H1 (cell line): ENCODE data around the gene ATP4A. TPM values are rescaled to one million over a fixed set of nuclear protein-coding genes. Genes with fewer than 3 reads are reported as not detected.

Source experiments
- ATF2 ChIP-seq: IDR thresholded peaks from 2 replicates; pipeline ENCODE4 v1.6.1; 2012; ENCODE audit warnings: low read length, inconsistent platforms
- BCL11A ChIP-seq, 2 experiments: IDR thresholded peaks; one replicate each; pipeline ENCODE4 v1.6.1; 2011; ENCODE audit warnings: low read depth in 2 of 2, low read length in 2 of 2, mild to moderate bottlenecking in 2 of 2
- CBX5 ChIP-seq: fragments of 300-800, 300-1000 bp; sonication (generic); IDR thresholded peaks from 2 replicates; pipeline ENCODE4 v1.7.1; 2016; ENCODE audit warnings: antibody characterized with exemption, low read length, low read depth
- CBX8 ChIP-seq: fragments of 300-800, 300-1000 bp; sonication (generic); IDR thresholded peaks from 2 replicates; pipeline ENCODE4 v1.7.1; 2016; ENCODE audit warnings: low read depth, low read length, borderline replicate concordance
- CHD1 ChIP-seq: IDR thresholded peaks from 2 replicates; pipeline ENCODE4 v1.6.1; 2012; ENCODE audit warnings: low read depth, low read length, improper control_type of control experiment
- CHD2 ChIP-seq: IDR thresholded peaks from 2 replicates; pipeline ENCODE4 v1.6.1; 2012; ENCODE audit warnings: low read length, improper control_type of control experiment
- CREB1 ChIP-seq: IDR thresholded peaks from 2 replicates; pipeline ENCODE4 v1.6.1; 2012; ENCODE audit warnings: inconsistent platforms
- E2F6 ChIP-seq: IDR thresholded peaks from 2 replicates; pipeline ENCODE4 v1.6.1; 2012; ENCODE audit warnings: inconsistent platforms
- EZH2 ChIP-seq: fragments of 200-600 bp; sonication (generic); IDR thresholded peaks from 2 replicates; pipeline ENCODE4 v1.7.1; 2012; ENCODE audit warnings: low read depth, mild to moderate bottlenecking, moderate library complexity, low read length, inconsistent platforms; ENCODE audit not compliant: severe bottlenecking
- GABPA ChIP-seq: IDR thresholded peaks from 2 replicates; pipeline ENCODE4 v1.6.1; 2011; ENCODE audit warnings: mild to moderate bottlenecking, low read length, moderate library complexity, borderline replicate concordance; ENCODE audit not compliant: insufficient read depth
- KDM4A ChIP-seq: IDR thresholded peaks from one replicate; pipeline ENCODE4 v1.7.1; 2012; ENCODE audit warnings: low read depth, mild to moderate bottlenecking, moderate library complexity, low read length, inconsistent platforms; ENCODE audit not compliant: severe bottlenecking
- MAX ChIP-seq: IDR thresholded peaks from 2 replicates; pipeline ENCODE4 v1.6.1; 2012; ENCODE audit warnings: inconsistent platforms
- POLR2A ChIP-seq, 2 experiments: IDR thresholded peaks; 1 replicate in 1 of 2; 2 replicates in 1 of 2; pipeline ENCODE4 v1.6.1; 2011; ENCODE audit warnings: low read depth in 2 of 2, low read length in 2 of 2, mild to moderate bottlenecking in 2 of 2; ENCODE audit errors: control extremely low read depth in 1 of 2
- RAD21 ChIP-seq, 2 experiments: IDR thresholded peaks in 1 of 2; conservative IDR thresholded peaks in 1 of 2; 2 replicates each; pipeline ENCODE4 v1.6.1; 2011; ENCODE audit warnings: low read depth in 2 of 2, low read length in 2 of 2, improper control_type of control experiment in 1 of 2, inconsistent platforms in 1 of 2, mild to moderate bottlenecking in 1 of 2, moderate library complexity in 1 of 2
- RNF2 ChIP-seq: fragments of 200-900, 300-1000 bp; sonication (generic); IDR thresholded peaks from 2 replicates; pipeline ENCODE4 v1.7.1; 2016; ENCODE audit warnings: borderline replicate concordance, low read depth, mild to moderate bottlenecking, antibody characterized with exemption, low read length; ENCODE audit not compliant: poor library complexity, severe bottlenecking; ENCODE audit errors: missing control alignments
- SAP30 ChIP-seq: fragments of 300-600 bp; sonication (generic); IDR thresholded peaks from 2 replicates; pipeline ENCODE4 v1.7.1; 2012; ENCODE audit warnings: low read length, moderate library complexity, mild to moderate bottlenecking, inconsistent platforms; ENCODE audit not compliant: insufficient read depth, insufficient replicate concordance
- TAF7 ChIP-seq: optimal IDR thresholded peaks from 2 replicates; pipeline ENCODE3; 2011; ENCODE audit warnings: low read depth, mild to moderate bottlenecking, inconsistent platforms, low read length, moderate library complexity, borderline replicate concordance
- TBP ChIP-seq: IDR thresholded peaks from 2 replicates; pipeline ENCODE4 v1.6.1; 2011; ENCODE audit warnings: low read depth, low read length, improper control_type of control experiment
- USF2 ChIP-seq: IDR thresholded peaks from 2 replicates; pipeline ENCODE4 v1.6.1; 2011; ENCODE audit warnings: low read length, improper control_type of control experiment
- polyA plus RNA-seq, 7 experiments: library from polyadenylated mRNA; depleted of rRNA in 3 of 7; stranded (reverse) in 5 of 7; unstranded in 2 of 7; fragments of >200 nt in 5 of 7; fragments of 200-250 nt in 2 of 7; gene quantifications; 1 replicate in 5 of 7; 2 replicates in 1 of 7; 4 replicates in 1 of 7; pipeline versions ENCODE4 v1.2.1 to v1.2.3, GENCODE V29; 2011 to 2013; ENCODE audit warnings: missing spikeins in 2 of 7, mixed read lengths in 2 of 7
- total RNA-seq: library from RNA; stranded (reverse); fragmentation: NEBNext Ultra II Directional; extraction: Animal tissue kit (Norgen Biotek cat#: 25700); gene quantifications from 2 replicates; pipeline ENCODE4 v1.2.1, GENCODE V29; 2021

Gene ATP4A
- total and polyA plus RNA-seq, 2 of the 8 experiments (the other 6 are each of a cell fraction or from before 2014, with no cell fraction given): 0.50 to 1.2 TPM

GRCh38 chr19:35612559-35613321 is 49.3 kb upstream of the ATP4A start, which contains the start of gene HAUS5 (continued):
- TF ChIP-seq TBP (peak; percentile 69), CHD1 (no peak), GABPA (no peak), CHD2 (peak; percentile 69; the same call in 1 of the 2 replicates), EZH2 (no peak), USF2 (peak; percentile 10; the same call in 1 of the 2 replicates), E2F6 (peak; percentile 93), BCL11A (IDR thresholded peaks at IDR 0.05; ENCODE audit: low read depth in 2 of 2, low read length in 2 of 2) (no peak), CBX5 (no peak), RAD21 (IDR thresholded peaks at IDR 0.05 in 1 of 2, conservative IDR thresholded peaks at IDR 0.05 in 1 of 2; ENCODE audit: low read depth in 2 of 2, low read length in 2 of 2) (peak in 1 of 2 experiments; percentile 12; a peak in 1 of 4 replicates), ATF2 (peak; percentile 88), RNF2 (no peak), CBX8 (no peak), MAX (peak; percentile 86), POLR2A (IDR thresholded peaks at IDR 0.05; ENCODE audit: control extremely low read depth in 1 of 2, low read depth in 2 of 2, low read length in 2 of 2) (peak in 1 of 2 experiments; percentile 90; a peak in 2 of 3 replicates), TAF7 (peak; percentile 37), KDM4A (peak; percentile 100), CREB1 (peak; percentile 100), SAP30 (peak; percentile 31)
